HuH-7.5 (cell line): ENCODE data around the gene LHFPL4.
"Not testable (repeated sequence)": the region's sequence is repeated elsewhere in the genome, so short reads cannot be mapped to it uniquely, and the experiment has no call there.

Source experiments
- DNase-seq: peaks from one replicate; pipeline ENCODE4 v3.0.0; 2011; ENCODE audit warnings: low spot score

LHFPL4 gene

GRCh38 chr3:9536212-9536611 is 17.4 kb downstream of the LHFPL4 start:
- no peak for DNase-seq

GRCh38 chr3:9534429-9534828 is 19.2 kb downstream of the LHFPL4 start:
- DNase-seq: no peak

GRCh38 chr3:9525078-9525477 is 28.5 kb downstream of the LHFPL4 start:
- DNase-seq: no peak

- DNase-seq: no peak
Measured at GRCh38 chr3:9514956-9515355, 38.7 kb downstream of the LHFPL4 start.

- DNase-seq: no peak
Measured at GRCh38 chr3:9514306-9514705, 39.3 kb downstream of the LHFPL4 start.

GRCh38 chr3:9512456-9513045 is 41.1 kb downstream of the LHFPL4 start:
- no peak for DNase-seq

GRCh38 chr3:9508781-9509180 is 44.8 kb downstream of the LHFPL4 start:
- no peak for DNase-seq

- no peak for DNase-seq
Measured at GRCh38 chr3:9507586-9508578, 45.7 kb downstream of the LHFPL4 start.

GRCh38 chr3:9503283-9503682 is 50.3 kb downstream of the LHFPL4 start:
- DNase-seq: peak; percentile 95

- DNase-seq: no peak
Measured at GRCh38 chr3:9501226-9501625, 52.4 kb downstream of the LHFPL4 start.

- peak; percentile 94 for DNase-seq
Measured at GRCh38 chr3:9500108-9501050, 53.2 kb downstream of the LHFPL4 start.

- DNase-seq: no peak
Measured at GRCh38 chr3:9499455-9500107, 54.0 kb downstream of the LHFPL4 start.

- DNase-seq: no peak
Measured at GRCh38 chr3:9498781-9499180, 54.8 kb downstream of the LHFPL4 start.

GRCh38 chr3:9497821-9498565 is 55.6 kb downstream of the LHFPL4 start:
- no peak for DNase-seq

- no peak for DNase-seq
Measured at GRCh38 chr3:9496893-9497292, 56.7 kb downstream of the LHFPL4 start.

GRCh38 chr3:9494036-9494435 is 59.6 kb downstream of the LHFPL4 start:
- DNase-seq: not testable (repeated sequence)

- no peak for DNase-seq
Measured at GRCh38 chr3:9491506-9491905, 62.1 kb downstream of the LHFPL4 start.

GRCh38 chr3:9485248-9485647 is 68.4 kb downstream of the LHFPL4 start:
- DNase-seq: no peak

- DNase-seq: no peak
Measured at GRCh38 chr3:9480265-9480664, 73.4 kb downstream of the LHFPL4 start.

GRCh38 chr3:9476935-9477334 is 76.7 kb downstream of the LHFPL4 start:
- no peak for DNase-seq

GRCh38 chr3:9474482-9474881 is 79.1 kb downstream of the LHFPL4 start:
- no peak for DNase-seq
